Tibial artery (tissue), 4 donors: ENCODE results near the gene USP10.

Source experiments
- DNase-seq, 2 donors: peaks; one replicate each; pipeline ENCODE4 v3.0.0-alpha.2; 2019
- H3K27ac ChIP-seq, 2 donors: fragments of 200-600 bp; sonication (generic) in 1 of 2; 1 replicate in 1 of 2; 2 replicates in 1 of 2; pipeline ENCODE4 v1.5.1; 2018 to 2019; ENCODE audit warnings: mild to moderate bottlenecking in 1 of 2
- H3K27me3 ChIP-seq, 2 donors: fragments of 200-600 bp; sonication (generic) in 1 of 2; one replicate each; pipeline versions ENCODE4 v1.5.1 to v1.6.0; 2016 to 2019
- H3K36me3 ChIP-seq, 3 donors: fragments of 200-600 bp; sonication (generic) in 2 of 3; one replicate each; pipeline ENCODE4 v1.5.1; 2016 to 2019; ENCODE audit warnings: mild to moderate bottlenecking in 2 of 3
- H3K4me1 ChIP-seq, 4 donors: fragments of 200-600 bp; sonication (generic) in 2 of 4; 1 replicate in 3 of 4; 2 replicates in 1 of 4; pipeline ENCODE4 v1.5.1; 2016 to 2019
- H3K4me3 ChIP-seq, 2 donors: fragments of 200-600 bp; sonication (generic) in 1 of 2; 1 replicate in 1 of 2; 2 replicates in 1 of 2; pipeline ENCODE4 v1.5.1; 2018 to 2019; ENCODE audit warnings: mild to moderate bottlenecking in 2 of 2
- H3K9me3 ChIP-seq, 3 donors: fragments of 200-600 bp; sonication (generic) in 1 of 3; one replicate each; pipeline ENCODE4 v1.5.1; 2016 to 2019
- CTCF ChIP-seq, 2 experiments: fragments of 200-600 bp in 1 of 2; fragments of 450-650 bp in 1 of 2; IDR thresholded peaks; one replicate each; pipeline ENCODE4 v1.5.1; 2017 to 2019; ENCODE audit warnings: antibody characterized with exemption in 2 of 2, mild to moderate bottlenecking in 1 of 2, moderate library complexity in 1 of 2
- intact Hi-C: fragments of 100-400 bp; cut with DNase I; formaldehyde crosslinking; loops from one replicate; pipeline ENCODE4 v1.15.0; 2023; ENCODE audit warnings: low total_unique reads

The USP10 gene

GRCh38 chr16:84656649-84657048 is 43.2 kb upstream of the USP10 start:
- TF ChIP-seq CTCF (IDR thresholded peaks at IDR 0.05), result no peak
- peaks cover 0 to 25% (median 6%) of the 10 kb centered on the region in 4 donors for H3K4me1 ChIP-seq
- no peak overlapping the region for H3K27ac ChIP-seq
- H3K36me3 ChIP-seq, result peaks cover 50 to 99% (median 72%) of the 10 kb centered on the region in 3 donors
- no peaks in the 10 kb centered on the region for H3K27me3 ChIP-seq
- H3K4me3 ChIP-seq, result no peak overlapping the region
- intact Hi-C loops, result no loop called here
- DNase-seq, result no peak
- H3K9me3 ChIP-seq, result no peaks in the 10 kb centered on the region

GRCh38 chr16:84657229-84657837 is 42.5 kb upstream of the USP10 start:
- TF ChIP-seq CTCF (IDR thresholded peaks at IDR 0.05), result no peak
- no peak overlapping the region for H3K27ac ChIP-seq
- no peak for DNase-seq
- H3K36me3 ChIP-seq, result peaks cover 57 to 99% (median 77%) of the 10 kb centered on the region in 3 donors
- no peak overlapping the region for H3K4me3 ChIP-seq
- peaks cover 0 to 25% (median 6%) of the 10 kb centered on the region in 4 donors for H3K4me1 ChIP-seq
- H3K27me3 ChIP-seq, result no peaks in the 10 kb centered on the region
- no peaks in the 10 kb centered on the region for H3K9me3 ChIP-seq
- intact Hi-C loops, result no loop called here

GRCh38 chr16:84658690-84659089 is 41.1 kb upstream of the USP10 start:
- intact Hi-C loops, result no loop called here
- H3K27ac ChIP-seq, result no peak overlapping the region
- TF ChIP-seq CTCF (IDR thresholded peaks at IDR 0.05), result no peak
- no peaks in the 10 kb centered on the region for H3K27me3 ChIP-seq
- DNase-seq, result no peak
- H3K4me3 ChIP-seq, result no peak overlapping the region
- peaks cover 62 to 99% (median 79%) of the 10 kb centered on the region in 3 donors for H3K36me3 ChIP-seq
- peaks cover 0 to 25% (median 5%) of the 10 kb centered on the region in 4 donors for H3K4me1 ChIP-seq
- H3K9me3 ChIP-seq, result no peaks in the 10 kb centered on the region

GRCh38 chr16:84659656-84660300 is 40.0 kb upstream of the USP10 start:
- Histone ChIP-seq H3K4me1 (peaks cover 0 to 18% (median 3%) of the 10 kb centered on the region in 4 donors), H3K4me3 (no peak overlapping the region), H3K27ac (no peak overlapping the region), H3K27me3 (no peaks in the 10 kb centered on the region), H3K36me3 (peaks cover 62 to 99% (median 84%) of the 10 kb centered on the region in 3 donors), H3K9me3 (no peaks in the 10 kb centered on the region)
- TF ChIP-seq CTCF (IDR thresholded peaks at IDR 0.05), result no peak
- DNase-seq, result no peak
- intact Hi-C loops, result no loop called here

- DNase-seq, result no peak
- Histone ChIP-seq H3K9me3 (no peaks in the 10 kb centered on the region), H3K27me3 (no peaks in the 10 kb centered on the region), H3K27ac (no peak overlapping the region), H3K4me1 (peaks cover 0 to 14% (median 3%) of the 10 kb centered on the region in 4 donors), H3K4me3 (no peak overlapping the region), H3K36me3 (peaks cover 62 to 97% (median 92%) of the 10 kb centered on the region in 3 donors)
- TF ChIP-seq CTCF (IDR thresholded peaks at IDR 0.05), result no peak
- intact Hi-C loops, result no loop called here
These were observed 38.8 kb upstream of the USP10 start for GRCh38 chr16:84660973-84661372.
